MM.1S (cell line): ENCODE results near the gene MS4A4E.

ENCODE experiments used
- EZH2 ChIP-seq: fragments of 300-600 bp; sonication (generic); optimal IDR thresholded peaks from 2 replicates; pipeline ENCODE3; 2017; ENCODE audit warnings: low read depth, mild to moderate bottlenecking, antibody characterized with exemption, low read length, mixed read lengths
- TF ChIP-seq, protein P1 (sequence below): fragments of 300-600 bp; sonication (generic); IDR thresholded peaks from 2 replicates; pipeline ENCODE4 v1.5.1; 2016; ENCODE audit warnings: antibody characterized with exemption, low read length, mixed read lengths

DNA sequence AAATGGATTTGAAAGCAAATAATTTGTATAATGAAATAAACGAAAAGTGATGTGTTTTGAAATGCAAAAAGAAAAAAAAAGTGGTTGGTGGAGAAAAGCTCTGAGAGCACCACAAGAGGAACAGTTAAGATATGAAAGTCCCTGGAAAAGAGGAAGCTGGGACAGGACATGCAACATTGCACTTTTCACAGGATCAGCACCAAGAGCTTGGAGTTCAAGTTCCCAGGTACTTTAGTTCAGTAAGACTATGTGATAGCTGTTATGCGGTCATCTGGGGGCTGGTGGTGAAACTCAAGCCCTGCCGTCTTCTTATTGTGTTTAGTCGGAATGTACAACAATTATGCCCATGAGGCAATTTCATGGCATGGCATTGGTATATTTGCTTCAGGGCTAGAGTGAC, 20.5 kb upstream of the MS4A4E start:
- no peak for TF ChIP-seq EZH2
- TF ChIP-seq, protein P1, sequence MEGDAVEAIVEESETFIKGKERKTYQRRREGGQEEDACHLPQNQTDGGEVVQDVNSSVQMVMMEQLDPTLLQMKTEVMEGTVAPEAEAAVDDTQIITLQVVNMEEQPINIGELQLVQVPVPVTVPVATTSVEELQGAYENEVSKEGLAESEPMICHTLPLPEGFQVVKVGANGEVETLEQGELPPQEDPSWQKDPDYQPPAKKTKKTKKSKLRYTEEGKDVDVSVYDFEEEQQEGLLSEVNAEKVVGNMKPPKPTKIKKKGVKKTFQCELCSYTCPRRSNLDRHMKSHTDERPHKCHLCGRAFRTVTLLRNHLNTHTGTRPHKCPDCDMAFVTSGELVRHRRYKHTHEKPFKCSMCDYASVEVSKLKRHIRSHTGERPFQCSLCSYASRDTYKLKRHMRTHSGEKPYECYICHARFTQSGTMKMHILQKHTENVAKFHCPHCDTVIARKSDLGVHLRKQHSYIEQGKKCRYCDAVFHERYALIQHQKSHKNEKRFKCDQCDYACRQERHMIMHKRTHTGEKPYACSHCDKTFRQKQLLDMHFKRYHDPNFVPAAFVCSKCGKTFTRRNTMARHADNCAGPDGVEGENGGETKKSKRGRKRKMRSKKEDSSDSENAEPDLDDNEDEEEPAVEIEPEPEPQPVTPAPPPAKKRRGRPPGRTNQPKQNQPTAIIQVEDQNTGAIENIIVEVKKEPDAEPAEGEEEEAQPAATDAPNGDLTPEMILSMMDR = no peak
